Thyroid gland (tissue), 4 donors: ENCODE data around the gene PLEKHA4.

Experiments
- CTCF ChIP-seq, 6 experiments: fragments of 200-600 bp in 3 of 6; fragments of 450-650 bp in 3 of 6; sonication (generic) in 3 of 6; IDR thresholded peaks; one replicate each; pipeline ENCODE4 v1.5.1; 2016 to 2019; ENCODE audit warnings: antibody characterized with exemption in 6 of 6, mild to moderate bottlenecking in 2 of 6, inconsistent platforms in 1 of 6, moderate library complexity in 1 of 6
- POLR2A ChIP-seq, 2 donors: fragments of 450-650 bp; IDR thresholded peaks; one replicate each; pipeline ENCODE4 v1.6.1; 2017; ENCODE audit warnings: antibody characterized with exemption in 2 of 2, mild to moderate bottlenecking in 2 of 2, moderate library complexity in 1 of 2

DNA sequence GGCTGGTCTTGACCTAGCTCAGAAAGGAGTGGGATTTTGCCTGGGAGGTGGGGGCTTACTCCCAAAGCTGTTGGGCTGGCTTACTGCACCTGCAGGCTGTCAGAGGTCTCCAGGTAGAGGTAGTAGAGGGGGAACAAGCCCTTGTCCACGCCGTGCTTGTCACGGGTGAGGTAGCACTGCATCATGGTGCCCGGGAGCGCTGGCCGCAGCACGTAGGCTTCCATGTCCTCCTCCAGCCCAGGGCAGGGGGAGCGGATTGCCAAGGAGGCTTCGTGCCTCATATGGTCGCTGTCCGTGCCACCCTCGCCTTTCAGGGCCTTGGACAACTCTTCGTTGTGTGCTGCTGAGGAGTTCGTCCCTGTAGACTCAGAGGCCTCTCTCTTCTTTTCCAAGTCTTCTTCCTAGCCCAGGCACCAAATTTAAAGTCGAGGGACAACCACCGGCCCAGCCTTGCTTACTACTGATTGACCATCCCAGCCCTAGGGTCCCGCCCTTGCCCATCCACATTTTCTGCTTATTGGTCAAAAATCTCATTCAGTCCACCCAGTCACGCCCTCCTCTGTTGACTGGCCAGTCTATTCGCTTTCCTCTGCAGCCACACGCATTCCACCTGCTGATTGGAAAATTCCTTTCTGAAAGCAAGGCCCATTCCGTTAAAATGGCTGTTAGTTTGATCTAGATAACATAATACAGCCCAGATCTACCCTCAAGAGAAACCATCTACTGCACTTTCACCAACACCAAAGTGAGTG is 19.6 kb upstream of the PLEKHA4 start:
- TF ChIP-seq POLR2A (IDR thresholded peaks at IDR 0.05): no peak
- no peak for TF ChIP-seq CTCF (IDR thresholded peaks at IDR 0.05)
